H9 (cell line): ENCODE data around the gene CASQ1. TPM values are rescaled to one million over a fixed set of nuclear protein-coding genes. Genes with fewer than 3 reads are reported as not detected.

Source experiments
- DNase-seq: peaks from one replicate; pipeline ENCODE4 v3.0.0-alpha.2; 2017
- H2AFZ ChIP-seq: one replicate; pipeline ENCODE4 v1.6.1; 2013; ENCODE audit warnings: mild to moderate bottlenecking, low read length, control low read depth, moderate library complexity
- H2AK5ac ChIP-seq: 2 replicates; pipeline ENCODE4 v1.6.1; 2013; ENCODE audit warnings: low read length, control low read depth, mixed read lengths; ENCODE audit not compliant: insufficient read length
- H2BK120ac ChIP-seq: one replicate; pipeline ENCODE4 v1.6.1; 2013; ENCODE audit warnings: low read depth, mild to moderate bottlenecking, low read length, control low read depth, inconsistent platforms; ENCODE audit not compliant: poor library complexity, severe bottlenecking
- H2BK12ac ChIP-seq: 2 replicates; pipeline ENCODE4 v1.6.1; 2013; ENCODE audit warnings: low read length, control low read depth, mixed read lengths, low read depth; ENCODE audit not compliant: insufficient read length
- H2BK15ac ChIP-seq: 2 replicates; pipeline ENCODE4 v1.6.1; 2013; ENCODE audit warnings: low read depth, low read length, control low read depth
- H2BK20ac ChIP-seq: one replicate; pipeline ENCODE4 v1.6.1; 2013; ENCODE audit warnings: low read depth, mild to moderate bottlenecking, low read length, control low read depth, inconsistent platforms; ENCODE audit not compliant: poor library complexity, severe bottlenecking
- H2BK5ac ChIP-seq: 2 replicates; pipeline ENCODE4 v1.6.1; 2013; ENCODE audit warnings: low read length, control low read depth, mixed read lengths; ENCODE audit not compliant: insufficient read length
- H3K14ac ChIP-seq: 2 replicates; pipeline ENCODE4 v1.6.1; 2013; ENCODE audit warnings: low read length, control low read depth; ENCODE audit not compliant: insufficient read depth
- H3K18ac ChIP-seq: 2 replicates; pipeline ENCODE4 v1.6.1; 2013; ENCODE audit warnings: low read depth, mild to moderate bottlenecking, mixed read lengths, low read length, control low read depth; ENCODE audit not compliant: insufficient read length
- H3K23ac ChIP-seq: 2 replicates; pipeline ENCODE4 v1.6.1; 2013; ENCODE audit warnings: low read length, control low read depth, mixed read lengths, low read depth; ENCODE audit not compliant: insufficient read length
- H3K23me2 ChIP-seq: 2 replicates; pipeline ENCODE4 v1.6.1; 2013; ENCODE audit warnings: low read depth, mild to moderate bottlenecking, mixed read lengths, low read length, control low read depth; ENCODE audit not compliant: insufficient read length, poor library complexity, severe bottlenecking
- H3K27ac ChIP-seq: 2 replicates; pipeline ENCODE4 v1.5.1; 2013; ENCODE audit warnings: low read length, control low read depth, mixed read lengths, low read depth; ENCODE audit not compliant: insufficient read length
- H3K27me3 ChIP-seq: 2 replicates; pipeline ENCODE4 v1.6.1; 2013; ENCODE audit warnings: low read length, control low read depth, inconsistent platforms; ENCODE audit not compliant: insufficient read depth
- H3K4ac ChIP-seq: 2 replicates; pipeline ENCODE4 v1.6.1; 2013; ENCODE audit warnings: low read depth, mild to moderate bottlenecking, control low read depth, inconsistent platforms, low read length, moderate library complexity
- H3K4me1 ChIP-seq: 2 replicates; pipeline ENCODE4 v1.6.1; 2013; ENCODE audit warnings: low read length, control low read depth, inconsistent platforms; ENCODE audit not compliant: insufficient read depth
- H3K4me2 ChIP-seq: 2 replicates; pipeline ENCODE4 v1.6.1; 2013; ENCODE audit warnings: low read length, control low read depth, mixed read lengths; ENCODE audit not compliant: insufficient read length, insufficient read depth
- H3K56ac ChIP-seq: 2 replicates; pipeline ENCODE4 v1.6.1; 2013; ENCODE audit warnings: low read depth, mild to moderate bottlenecking, mixed read lengths, low read length, control low read depth; ENCODE audit not compliant: insufficient read length
- H3K79me1 ChIP-seq: 2 replicates; pipeline ENCODE4 v1.6.1; 2013; ENCODE audit warnings: low read depth, mild to moderate bottlenecking, moderate library complexity, low read length, control low read depth, inconsistent platforms; ENCODE audit not compliant: insufficient read depth, poor library complexity, severe bottlenecking
- H3K79me2 ChIP-seq: 2 replicates; pipeline ENCODE4 v1.6.1; 2013; ENCODE audit warnings: low read length, control low read depth, inconsistent platforms; ENCODE audit not compliant: insufficient read depth
- H3K9ac ChIP-seq: 2 replicates; pipeline ENCODE4 v1.6.1; 2013; ENCODE audit warnings: low read length, control low read depth, mixed read lengths; ENCODE audit not compliant: insufficient read length; ENCODE audit errors: extremely low read depth
- H3K9me3 ChIP-seq: one replicate; pipeline ENCODE4 v1.6.1; 2013; ENCODE audit warnings: low read depth, low read length, inconsistent platforms; ENCODE audit not compliant: control insufficient read depth
- H3T11ph ChIP-seq: one replicate; pipeline ENCODE4 v1.6.1; 2013; ENCODE audit warnings: mild to moderate bottlenecking, low read length, control low read depth, inconsistent platforms
- H4K20me1 ChIP-seq: one replicate; pipeline ENCODE4 v1.6.1; 2013; ENCODE audit not compliant: control insufficient read depth, insufficient read length, insufficient read depth
- H4K5ac ChIP-seq: 2 replicates; pipeline ENCODE4 v1.6.1; 2013; ENCODE audit warnings: low read depth, mild to moderate bottlenecking, mixed read lengths, low read length, control low read depth; ENCODE audit not compliant: insufficient read length
- H4K8ac ChIP-seq: replicated peaks from 2 replicates; pipeline ENCODE4 v1.6.1; 2013; ENCODE audit warnings: low read length, control low read depth, mixed read lengths, low read depth; ENCODE audit not compliant: insufficient read length
- H4K91ac ChIP-seq: 2 replicates; pipeline ENCODE4 v1.6.1; 2013; ENCODE audit warnings: low read depth, mild to moderate bottlenecking, moderate library complexity, mixed read lengths, low read length, control low read depth; ENCODE audit not compliant: insufficient read length
- H3K27ac Mint-ChIP-seq, 3 experiments: 2 replicates in 2 of 3; 3 replicates in 1 of 3; pipeline ENCODE4 v1.8.0; 2020 to 2021; ENCODE audit warnings: mixed read lengths in 3 of 3, mild to moderate bottlenecking in 1 of 3, moderate library complexity in 1 of 3
- H3K27me3 Mint-ChIP-seq: 2 replicates; pipeline ENCODE4 v1.8.0; 2021; ENCODE audit warnings: low read depth, mild to moderate bottlenecking, moderate library complexity, mixed read lengths
- H3K36me3 Mint-ChIP-seq, 3 experiments: 2 replicates in 2 of 3; 3 replicates in 1 of 3; pipeline ENCODE4 v1.8.0; 2020 to 2021; ENCODE audit warnings: low read depth in 3 of 3, mixed read lengths in 3 of 3; ENCODE audit not compliant: insufficient read depth in 1 of 3
- H3K4me1 Mint-ChIP-seq, 2 experiments: 2 replicates each; pipeline ENCODE4 v1.8.0; 2020; ENCODE audit warnings: mixed read lengths in 2 of 2
- H3K4me3 Mint-ChIP-seq, 2 experiments: 2 replicates in 1 of 2; 3 replicates in 1 of 2; pipeline ENCODE4 v1.8.0; 2020 to 2021; ENCODE audit warnings: mild to moderate bottlenecking in 2 of 2, mixed read lengths in 2 of 2, moderate library complexity in 1 of 2
- H3K9me3 Mint-ChIP-seq, 2 experiments: 2 replicates in 1 of 2; 3 replicates in 1 of 2; pipeline ENCODE4 v1.8.0; 2020; ENCODE audit warnings: mild to moderate bottlenecking in 2 of 2, mixed read lengths in 2 of 2, moderate library complexity in 1 of 2
- WGBS: extraction: QIAGEN DNeasy Blood & Tissue Kit; methylation state at CpG from one replicate; pipeline ENCODE4 v1.1.7; 2013; ENCODE audit warnings: missing lambda C conversion rate, low lambda C conversion rate, mixed read lengths; ENCODE audit not compliant: insufficient read length; ENCODE audit errors: extremely low coverage; 5-methylcytosine and 5-hydroxymethylcytosine counted together
- total RNA-seq: library from RNA; stranded (reverse); gene quantifications from 2 replicates; pipeline ENCODE4 v1.2.1, GENCODE V29; 2021
- TF ChIP-seq, protein P1 (sequence below): fragments of 200-600 bp; sonication (generic); conservative IDR thresholded peaks from 3 replicates; pipeline ENCODE4 v1.8.0; 2021; ENCODE audit warnings: antibody characterized with exemption, mild to moderate bottlenecking

Gene CASQ1
- total RNA-seq, 1 experiment from 2014 or later = 0.55 TPM

- Histone ChIP-seq H3K23ac (no peak overlapping the region), H3K4me1 (no peaks in the 10 kb centered on the region; the same call in 1 of the 2 replicates), H4K20me1 (no peaks in the 10 kb centered on the region), H2BK12ac (no peak overlapping the region), H2AK5ac (no peak overlapping the region), H3K27ac (no peak overlapping the region), H3K27me3 (no peaks in the 10 kb centered on the region), H4K91ac (no peak overlapping the region), H3K9ac (no peak overlapping the region), H2BK120ac (no peak overlapping the region), H3K14ac (no peak overlapping the region), H3K23me2 (no peaks in the 10 kb centered on the region), H2AFZ (no peak overlapping the region), H4K5ac (no peak overlapping the region), H2BK20ac (no peak overlapping the region), H3T11ph (no peak overlapping the region), H3K56ac (no peak overlapping the region), H3K4me2 (no peak overlapping the region), H3K79me2 (no peaks in the 10 kb centered on the region), H2BK5ac (no peak overlapping the region), H3K18ac (no peak overlapping the region), H4K8ac (no peak overlapping the region), H3K79me1 (no peaks in the 10 kb centered on the region), H3K4ac (no peak overlapping the region), H3K9me3 (no peaks in the 10 kb centered on the region), H2BK15ac (no peak overlapping the region)
- TF ChIP-seq, protein P1, sequence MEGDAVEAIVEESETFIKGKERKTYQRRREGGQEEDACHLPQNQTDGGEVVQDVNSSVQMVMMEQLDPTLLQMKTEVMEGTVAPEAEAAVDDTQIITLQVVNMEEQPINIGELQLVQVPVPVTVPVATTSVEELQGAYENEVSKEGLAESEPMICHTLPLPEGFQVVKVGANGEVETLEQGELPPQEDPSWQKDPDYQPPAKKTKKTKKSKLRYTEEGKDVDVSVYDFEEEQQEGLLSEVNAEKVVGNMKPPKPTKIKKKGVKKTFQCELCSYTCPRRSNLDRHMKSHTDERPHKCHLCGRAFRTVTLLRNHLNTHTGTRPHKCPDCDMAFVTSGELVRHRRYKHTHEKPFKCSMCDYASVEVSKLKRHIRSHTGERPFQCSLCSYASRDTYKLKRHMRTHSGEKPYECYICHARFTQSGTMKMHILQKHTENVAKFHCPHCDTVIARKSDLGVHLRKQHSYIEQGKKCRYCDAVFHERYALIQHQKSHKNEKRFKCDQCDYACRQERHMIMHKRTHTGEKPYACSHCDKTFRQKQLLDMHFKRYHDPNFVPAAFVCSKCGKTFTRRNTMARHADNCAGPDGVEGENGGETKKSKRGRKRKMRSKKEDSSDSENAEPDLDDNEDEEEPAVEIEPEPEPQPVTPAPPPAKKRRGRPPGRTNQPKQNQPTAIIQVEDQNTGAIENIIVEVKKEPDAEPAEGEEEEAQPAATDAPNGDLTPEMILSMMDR = no peak
- peaks cover 15% of the 10 kb centered on the region for H3K27me3 Mint-ChIP-seq
- no peaks in the 10 kb centered on the region for H3K9me3 Mint-ChIP-seq
- no peak for DNase-seq
- H3K36me3 Mint-ChIP-seq = no peaks in the 10 kb centered on the region; a peak in 1 of 7 replicates
- no peak overlapping the region for H3K27ac Mint-ChIP-seq
- WGBS = no CpG with 5 or more reads among the region's 4 CpGs
- peaks cover 13 to 15% of the 10 kb centered on the region in 2 experiments for H3K4me1 Mint-ChIP-seq
- no peak overlapping the region for H3K4me3 Mint-ChIP-seq
Observed at GRCh38 chr1:160179336-160179735, 11.0 kb upstream of the CASQ1 start.
